Peyer's patch (tissue), 4 donors: ENCODE measurements around the gene CHADL.

ENCODE experiments used
- POLR2A ChIP-seq, 2 donors: fragments of 450-650 bp; IDR thresholded peaks; one replicate each; pipeline ENCODE4 v1.5.1; 2017; ENCODE audit warnings: antibody characterized with exemption in 2 of 2, mild to moderate bottlenecking in 2 of 2, moderate library complexity in 2 of 2
- TF ChIP-seq, protein P1 (sequence below), 6 experiments: fragments of 450-650 bp in 4 of 6; fragments of 200-600 bp in 2 of 6; sonication (generic) in 1 of 6; IDR thresholded peaks; one replicate each; pipeline ENCODE4 v1.5.1; 2017 to 2019; ENCODE audit warnings: antibody characterized with exemption in 6 of 6, mild to moderate bottlenecking in 3 of 6, moderate library complexity in 1 of 6

- TF ChIP-seq, protein P1, sequence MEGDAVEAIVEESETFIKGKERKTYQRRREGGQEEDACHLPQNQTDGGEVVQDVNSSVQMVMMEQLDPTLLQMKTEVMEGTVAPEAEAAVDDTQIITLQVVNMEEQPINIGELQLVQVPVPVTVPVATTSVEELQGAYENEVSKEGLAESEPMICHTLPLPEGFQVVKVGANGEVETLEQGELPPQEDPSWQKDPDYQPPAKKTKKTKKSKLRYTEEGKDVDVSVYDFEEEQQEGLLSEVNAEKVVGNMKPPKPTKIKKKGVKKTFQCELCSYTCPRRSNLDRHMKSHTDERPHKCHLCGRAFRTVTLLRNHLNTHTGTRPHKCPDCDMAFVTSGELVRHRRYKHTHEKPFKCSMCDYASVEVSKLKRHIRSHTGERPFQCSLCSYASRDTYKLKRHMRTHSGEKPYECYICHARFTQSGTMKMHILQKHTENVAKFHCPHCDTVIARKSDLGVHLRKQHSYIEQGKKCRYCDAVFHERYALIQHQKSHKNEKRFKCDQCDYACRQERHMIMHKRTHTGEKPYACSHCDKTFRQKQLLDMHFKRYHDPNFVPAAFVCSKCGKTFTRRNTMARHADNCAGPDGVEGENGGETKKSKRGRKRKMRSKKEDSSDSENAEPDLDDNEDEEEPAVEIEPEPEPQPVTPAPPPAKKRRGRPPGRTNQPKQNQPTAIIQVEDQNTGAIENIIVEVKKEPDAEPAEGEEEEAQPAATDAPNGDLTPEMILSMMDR (IDR thresholded peaks at IDR 0.05): no peak
- no peak for TF ChIP-seq POLR2A (IDR thresholded peaks at IDR 0.05)
Observed at GRCh38 chr22:41206719-41207118, 34.0 kb downstream of the CHADL start.
